ENCODE data around the gene PTPDC1.

GRCh38 chr9:94097788-94098414 is 13.6 kb downstream of the PTPDC1 start:
- TF ChIP-seq, protein P1, sequence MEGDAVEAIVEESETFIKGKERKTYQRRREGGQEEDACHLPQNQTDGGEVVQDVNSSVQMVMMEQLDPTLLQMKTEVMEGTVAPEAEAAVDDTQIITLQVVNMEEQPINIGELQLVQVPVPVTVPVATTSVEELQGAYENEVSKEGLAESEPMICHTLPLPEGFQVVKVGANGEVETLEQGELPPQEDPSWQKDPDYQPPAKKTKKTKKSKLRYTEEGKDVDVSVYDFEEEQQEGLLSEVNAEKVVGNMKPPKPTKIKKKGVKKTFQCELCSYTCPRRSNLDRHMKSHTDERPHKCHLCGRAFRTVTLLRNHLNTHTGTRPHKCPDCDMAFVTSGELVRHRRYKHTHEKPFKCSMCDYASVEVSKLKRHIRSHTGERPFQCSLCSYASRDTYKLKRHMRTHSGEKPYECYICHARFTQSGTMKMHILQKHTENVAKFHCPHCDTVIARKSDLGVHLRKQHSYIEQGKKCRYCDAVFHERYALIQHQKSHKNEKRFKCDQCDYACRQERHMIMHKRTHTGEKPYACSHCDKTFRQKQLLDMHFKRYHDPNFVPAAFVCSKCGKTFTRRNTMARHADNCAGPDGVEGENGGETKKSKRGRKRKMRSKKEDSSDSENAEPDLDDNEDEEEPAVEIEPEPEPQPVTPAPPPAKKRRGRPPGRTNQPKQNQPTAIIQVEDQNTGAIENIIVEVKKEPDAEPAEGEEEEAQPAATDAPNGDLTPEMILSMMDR (conservative IDR thresholded peaks at IDR 0.05; ENCODE audit: low read length), result no peak
- TF ChIP-seq EZH2phosphoT487 (IDR thresholded peaks at IDR 0.05; ENCODE audit: borderline replicate concordance, low read depth, low read length), result no peak

Measured in OCI-LY7 (cell line).